ENCODE measurements around the gene PPFIBP1.
"Not testable (repeated sequence)": the region's sequence is repeated elsewhere in the genome, so short reads cannot be mapped to it uniquely, and the experiment has no call there.

Gene PPFIBP1

DNA sequence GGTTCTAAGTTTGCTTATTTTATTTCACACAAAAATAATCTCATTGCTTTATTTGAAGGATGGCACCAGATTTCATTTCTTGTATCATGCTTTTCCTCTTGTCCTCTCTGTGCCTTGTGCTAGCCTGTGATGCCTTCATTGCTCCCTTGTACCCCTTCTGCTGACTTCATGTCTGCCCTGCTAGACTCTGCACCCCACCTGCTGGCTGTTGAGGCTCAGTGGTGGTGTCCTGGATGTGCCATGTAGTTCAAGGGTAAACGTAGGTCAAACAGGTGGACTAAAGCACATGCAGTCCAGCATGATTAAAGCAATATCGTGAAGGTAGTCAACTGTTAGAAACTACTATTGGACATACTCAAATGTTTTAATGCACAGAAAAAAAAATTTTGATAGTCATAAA lies 208.3 kb downstream of the PPFIBP1 start:
- no peak overlapping the region for H3K27ac ChIP-seq
- no peak overlapping the region for H3K4me3 ChIP-seq

DNA sequence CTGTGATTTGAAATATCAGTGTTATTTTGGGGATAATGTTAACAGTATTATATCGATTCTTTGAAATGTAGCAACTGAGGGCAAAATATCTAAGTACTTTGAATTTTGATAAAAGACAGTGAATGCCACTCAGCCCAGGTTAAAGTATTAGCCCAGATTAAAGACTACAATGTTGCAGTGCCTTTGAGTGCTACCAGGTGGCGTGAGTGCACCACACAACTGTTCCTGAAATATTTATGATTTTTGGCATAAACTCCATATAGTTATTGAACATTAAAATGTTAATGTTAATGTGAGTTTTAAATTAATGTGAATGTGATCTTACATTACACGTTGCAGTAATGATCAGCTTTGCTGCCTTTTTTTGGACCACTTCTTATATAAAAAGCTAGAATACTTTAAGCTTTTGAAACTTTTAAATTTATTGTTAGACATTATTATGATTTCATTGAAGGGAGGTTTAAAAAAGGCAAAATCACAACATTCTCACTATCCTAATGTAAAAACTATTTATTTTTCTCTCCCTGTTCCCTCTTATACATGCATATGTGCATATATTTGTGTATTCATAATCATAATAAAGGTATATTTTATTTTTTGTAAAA lies 209.1 kb downstream of the PPFIBP1 start:
- Histone ChIP-seq H3K27ac (no peak overlapping the region), H3K4me3 (no peak overlapping the region)

DNA sequence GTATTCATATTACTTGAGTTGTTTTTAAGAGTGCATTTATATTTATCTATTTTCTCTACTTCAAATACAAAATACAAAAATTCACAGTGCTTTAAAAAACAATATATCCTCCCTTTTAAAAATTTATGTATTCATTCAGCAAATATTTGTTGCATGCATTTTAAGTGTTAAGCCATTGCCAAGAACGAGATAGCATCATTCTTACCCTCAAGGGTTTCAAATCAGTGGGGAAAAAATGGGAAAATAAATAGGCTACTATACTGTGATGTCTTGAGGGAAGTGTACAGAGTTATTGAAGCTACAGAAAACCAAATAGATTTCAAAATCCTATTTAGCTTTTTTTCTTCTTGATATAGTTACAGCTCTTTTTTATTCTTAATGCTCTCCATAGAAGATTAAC lies 209.8 kb downstream of the PPFIBP1 start:
- Histone ChIP-seq H3K27ac (no peak overlapping the region), H3K4me3 (no peak overlapping the region)

DNA sequence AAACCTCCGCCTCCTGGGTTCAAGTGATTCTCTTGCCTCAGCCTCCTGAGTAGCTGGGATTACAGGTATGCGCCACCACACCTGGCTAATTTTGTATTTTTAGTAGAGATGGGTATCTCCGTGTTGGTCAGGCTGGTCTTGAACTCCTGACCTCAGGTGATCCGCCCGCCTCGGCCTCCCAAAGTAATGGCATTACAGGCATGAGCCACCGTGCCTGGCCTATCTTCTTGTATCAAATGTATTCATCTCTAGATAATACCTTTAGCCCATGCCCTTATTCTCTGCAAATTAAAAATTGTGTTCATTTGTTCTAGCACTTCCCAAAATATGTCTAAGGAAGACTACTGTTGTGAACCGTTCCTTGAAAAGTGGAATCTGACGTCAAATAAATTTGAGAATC lies 210.3 kb downstream of the PPFIBP1 start:
- H3K4me3 ChIP-seq, H3K27ac ChIP-seq: not testable (repeated sequence)

DNA sequence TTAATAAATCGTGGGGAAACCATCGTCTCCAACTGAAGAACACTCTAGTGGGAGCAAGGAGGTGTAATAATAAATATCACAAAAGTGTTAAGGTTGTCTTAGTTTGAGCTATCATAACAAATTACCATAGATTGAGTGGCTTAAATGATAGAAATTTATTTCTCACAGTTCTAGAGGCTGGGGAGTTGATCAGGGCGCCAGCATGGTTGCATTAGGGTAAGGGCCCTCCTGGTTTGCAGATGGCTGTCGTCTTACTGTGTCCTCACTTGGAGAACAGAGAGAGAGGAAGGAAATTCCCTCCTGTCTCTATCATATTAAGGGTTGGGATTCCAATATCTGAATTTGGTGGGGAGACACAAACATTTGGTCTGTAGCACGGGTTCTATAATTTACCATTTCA lies 219.6 kb downstream of the PPFIBP1 start:
- Histone ChIP-seq H3K4me3 (no peak overlapping the region), H3K27ac (no peak overlapping the region)

Data from skin epidermis (tissue), 12 donors.